ENCODE measurements around the gene ZC3H8.

- no peak for TF ChIP-seq POLR2A (IDR thresholded peaks at IDR 0.05)
- TF ChIP-seq, protein P1, sequence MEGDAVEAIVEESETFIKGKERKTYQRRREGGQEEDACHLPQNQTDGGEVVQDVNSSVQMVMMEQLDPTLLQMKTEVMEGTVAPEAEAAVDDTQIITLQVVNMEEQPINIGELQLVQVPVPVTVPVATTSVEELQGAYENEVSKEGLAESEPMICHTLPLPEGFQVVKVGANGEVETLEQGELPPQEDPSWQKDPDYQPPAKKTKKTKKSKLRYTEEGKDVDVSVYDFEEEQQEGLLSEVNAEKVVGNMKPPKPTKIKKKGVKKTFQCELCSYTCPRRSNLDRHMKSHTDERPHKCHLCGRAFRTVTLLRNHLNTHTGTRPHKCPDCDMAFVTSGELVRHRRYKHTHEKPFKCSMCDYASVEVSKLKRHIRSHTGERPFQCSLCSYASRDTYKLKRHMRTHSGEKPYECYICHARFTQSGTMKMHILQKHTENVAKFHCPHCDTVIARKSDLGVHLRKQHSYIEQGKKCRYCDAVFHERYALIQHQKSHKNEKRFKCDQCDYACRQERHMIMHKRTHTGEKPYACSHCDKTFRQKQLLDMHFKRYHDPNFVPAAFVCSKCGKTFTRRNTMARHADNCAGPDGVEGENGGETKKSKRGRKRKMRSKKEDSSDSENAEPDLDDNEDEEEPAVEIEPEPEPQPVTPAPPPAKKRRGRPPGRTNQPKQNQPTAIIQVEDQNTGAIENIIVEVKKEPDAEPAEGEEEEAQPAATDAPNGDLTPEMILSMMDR (IDR thresholded peaks at IDR 0.05), result no peak
Observed at GRCh38 chr2:112262876-112263275, 8.0 kb upstream of the ZC3H8 start.

Measured in right lobe of liver (tissue), 4 donors.